22Rv1 (cell line): ENCODE results near the gene GPR132.

Source experiments
- H3K27ac ChIP-seq: fragments of 450-650 bp; 2 replicates; pipeline ENCODE4 v1.5.1; 2017
- ZFX ChIP-seq: fragments of 450-650 bp; IDR thresholded peaks from 2 replicates; pipeline ENCODE4 v1.6.1; 2017; ENCODE audit warnings: antibody characterized with exemption, borderline replicate concordance
- TF ChIP-seq, protein P1 (sequence below): fragments of 450-650 bp; IDR thresholded peaks from 2 replicates; pipeline ENCODE4 v1.5.1; 2017; ENCODE audit warnings: mild to moderate bottlenecking

The GPR132 gene

GRCh38 chr14:105063056-105063455, 2.2 kb downstream of the GPR132 start:
- no peak for TF ChIP-seq ZFX
- TF ChIP-seq, protein P1, sequence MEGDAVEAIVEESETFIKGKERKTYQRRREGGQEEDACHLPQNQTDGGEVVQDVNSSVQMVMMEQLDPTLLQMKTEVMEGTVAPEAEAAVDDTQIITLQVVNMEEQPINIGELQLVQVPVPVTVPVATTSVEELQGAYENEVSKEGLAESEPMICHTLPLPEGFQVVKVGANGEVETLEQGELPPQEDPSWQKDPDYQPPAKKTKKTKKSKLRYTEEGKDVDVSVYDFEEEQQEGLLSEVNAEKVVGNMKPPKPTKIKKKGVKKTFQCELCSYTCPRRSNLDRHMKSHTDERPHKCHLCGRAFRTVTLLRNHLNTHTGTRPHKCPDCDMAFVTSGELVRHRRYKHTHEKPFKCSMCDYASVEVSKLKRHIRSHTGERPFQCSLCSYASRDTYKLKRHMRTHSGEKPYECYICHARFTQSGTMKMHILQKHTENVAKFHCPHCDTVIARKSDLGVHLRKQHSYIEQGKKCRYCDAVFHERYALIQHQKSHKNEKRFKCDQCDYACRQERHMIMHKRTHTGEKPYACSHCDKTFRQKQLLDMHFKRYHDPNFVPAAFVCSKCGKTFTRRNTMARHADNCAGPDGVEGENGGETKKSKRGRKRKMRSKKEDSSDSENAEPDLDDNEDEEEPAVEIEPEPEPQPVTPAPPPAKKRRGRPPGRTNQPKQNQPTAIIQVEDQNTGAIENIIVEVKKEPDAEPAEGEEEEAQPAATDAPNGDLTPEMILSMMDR = no peak
- no peak overlapping the region for H3K27ac ChIP-seq

GRCh38 chr14:105062048-105062433, 3.2 kb downstream of the GPR132 start:
- no peak overlapping the region for H3K27ac ChIP-seq
- TF ChIP-seq, protein P1 = no peak
- TF ChIP-seq ZFX = no peak

GRCh38 chr14:105061428-105062047, 3.7 kb downstream of the GPR132 start:
- no peak for TF ChIP-seq ZFX
- TF ChIP-seq, protein P1 = no peak
- H3K27ac ChIP-seq = no peak overlapping the region

DNA sequence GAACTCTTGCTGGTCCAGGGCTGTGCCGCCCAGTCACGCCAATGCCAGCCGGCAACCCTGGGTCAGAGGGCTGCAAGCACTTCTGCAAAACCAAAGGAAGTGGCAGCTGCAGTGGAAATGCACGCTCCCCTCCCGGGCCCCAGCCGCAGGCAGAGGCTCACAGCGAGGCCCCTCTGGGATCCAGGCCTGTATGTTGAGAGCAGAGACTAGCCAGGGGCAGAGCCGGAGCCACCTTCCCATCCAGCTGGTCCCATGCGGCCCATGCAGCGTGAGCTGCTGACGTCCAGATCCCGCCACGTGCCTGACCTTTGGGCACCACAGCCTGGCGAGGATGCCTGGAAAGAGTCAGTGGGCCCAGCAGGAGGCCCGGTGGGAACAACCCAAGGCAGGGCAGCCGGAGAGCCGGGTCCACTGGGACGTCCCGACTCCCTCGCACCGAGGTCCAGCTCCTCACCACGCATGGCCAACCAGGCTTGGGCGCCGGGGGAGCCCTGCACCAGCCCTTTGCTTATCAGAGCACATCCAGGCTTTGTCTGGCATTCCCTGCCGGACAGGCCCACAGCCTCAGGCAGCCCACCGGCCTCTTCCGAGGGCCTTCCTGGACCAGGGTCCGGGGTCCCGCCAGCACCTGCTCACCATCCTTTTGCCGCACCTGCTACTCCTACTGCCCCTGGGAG, 4.3 kb downstream of the GPR132 start:
- TF ChIP-seq, protein P1 = no peak
- TF ChIP-seq ZFX = no peak
- no peak overlapping the region for H3K27ac ChIP-seq

- no peak overlapping the region for H3K27ac ChIP-seq
- TF ChIP-seq ZFX = no peak
- TF ChIP-seq, protein P1 = no peak
Observed at GRCh38 chr14:105059925-105060565, 5.2 kb downstream of the GPR132 start.

- TF ChIP-seq, protein P1 = 0 out of 2 replicates have a peak, but pooled peaks have one; percentile 5
- TF ChIP-seq ZFX = no peak
- H3K27ac ChIP-seq = no peak overlapping the region
Observed at GRCh38 chr14:105059035-105059924, 6.0 kb downstream of the GPR132 start.
